Liver (tissue), 9 donors: ENCODE data around the gene MUL1. TPM values are rescaled to one million over a fixed set of nuclear protein-coding genes. Genes with fewer than 3 reads are reported as not detected.
A peak's percentile ranks its signal among the peaks of the same experiment; 100 is the strongest.

ENCODE experiments used
- DNase-seq: peaks from one replicate; pipeline ENCODE4 v3.0.0-alpha.2; 2017; ENCODE audit warnings: low spot score
- H3K27ac ChIP-seq, 2 donors: one replicate each; pipeline ENCODE4 v1.7.0; 2013; ENCODE audit warnings: inconsistent platforms in 2 of 2, low read length in 2 of 2, control low read depth in 1 of 2, low read depth in 1 of 2, mild to moderate bottlenecking in 1 of 2
- H3K27me3 ChIP-seq, 4 donors: one replicate each; pipeline versions ENCODE4 v1.6.1 to v1.7.0; 2013; ENCODE audit warnings: low read length in 3 of 4, inconsistent platforms in 1 of 4, mild to moderate bottlenecking in 1 of 4, moderate library complexity in 1 of 4; ENCODE audit not compliant: control insufficient read depth in 4 of 4, insufficient read depth in 4 of 4
- H3K36me3 ChIP-seq, 4 donors: one replicate each; pipeline versions ENCODE4 v1.6.1 to v1.7.0; 2013; ENCODE audit warnings: low read length in 3 of 4, mild to moderate bottlenecking in 3 of 4, low read depth in 1 of 4, moderate library complexity in 1 of 4; ENCODE audit not compliant: control insufficient read depth in 4 of 4, insufficient read depth in 3 of 4
- H3K4me1 ChIP-seq, 4 donors: one replicate each; pipeline versions ENCODE4 v1.6.1 to v1.7.0; 2013; ENCODE audit warnings: low read length in 3 of 4, mild to moderate bottlenecking in 3 of 4, moderate library complexity in 1 of 4; ENCODE audit not compliant: control insufficient read depth in 4 of 4, insufficient read depth in 4 of 4
- H3K4me3 ChIP-seq, 3 donors: one replicate each; pipeline versions ENCODE4 v1.6.1 to v1.7.0; 2013; ENCODE audit warnings: low read length in 3 of 3, control low read depth in 1 of 3, low read depth in 1 of 3, mild to moderate bottlenecking in 1 of 3
- H3K9ac ChIP-seq, 2 donors: one replicate each; pipeline ENCODE4 v1.7.0; 2013; ENCODE audit warnings: low read length in 2 of 2, mild to moderate bottlenecking in 2 of 2, moderate library complexity in 2 of 2, control low read depth in 1 of 2, low read depth in 1 of 2
- H3K9me3 ChIP-seq, 4 donors: one replicate each; pipeline versions ENCODE4 v1.6.1 to v1.7.0; 2013; ENCODE audit warnings: low read length in 3 of 4; ENCODE audit not compliant: control insufficient read depth in 4 of 4
- CTCF ChIP-seq: fragments of 150-350 bp; IDR thresholded peaks from 2 replicates; pipeline ENCODE4 v1.5.1; 2017; ENCODE audit warnings: improper control_type of control experiment, low read depth, low read length; ENCODE audit not compliant: missing input control
- EGR1 ChIP-seq, 2 donors: IDR thresholded peaks; 2 replicates each; pipeline ENCODE4 v1.6.1; 2016 to 2018; ENCODE audit warnings: antibody characterized with exemption in 2 of 2, low read depth in 2 of 2
- FOXA1 ChIP-seq: IDR thresholded peaks from 2 replicates; pipeline ENCODE4 v1.6.1; 2016; ENCODE audit warnings: antibody characterized with exemption
- FOXA2 ChIP-seq: IDR thresholded peaks from 2 replicates; pipeline ENCODE4 v1.6.1; 2016; ENCODE audit warnings: antibody characterized with exemption
- GABPA ChIP-seq, 2 donors: IDR thresholded peaks in 1 of 2; conservative IDR thresholded peaks in 1 of 2; 2 replicates each; pipeline ENCODE4 v1.6.1; 2016; ENCODE audit warnings: antibody characterized with exemption in 2 of 2, mild to moderate bottlenecking in 1 of 2, moderate library complexity in 1 of 2
- HNF4A ChIP-seq, 2 donors: conservative IDR thresholded peaks; 2 replicates each; pipeline ENCODE4 v1.6.1; 2016; ENCODE audit warnings: antibody characterized with exemption in 2 of 2, mild to moderate bottlenecking in 2 of 2
- HNF4G ChIP-seq: IDR thresholded peaks from 2 replicates; pipeline ENCODE4 v1.6.1; 2016; ENCODE audit warnings: antibody characterized with exemption
- JUND ChIP-seq, 2 donors: IDR thresholded peaks; 2 replicates each; pipeline ENCODE4 v1.6.1; 2016; ENCODE audit warnings: antibody characterized with exemption in 2 of 2
- NR2F2 ChIP-seq: IDR thresholded peaks from 2 replicates; pipeline ENCODE4 v1.6.1; 2016; ENCODE audit warnings: antibody characterized with exemption
- RAD21 ChIP-seq, 2 donors: IDR thresholded peaks; 2 replicates each; pipeline ENCODE4 v1.6.1; 2016; ENCODE audit warnings: antibody characterized with exemption in 2 of 2, mild to moderate bottlenecking in 2 of 2
- RXRA ChIP-seq, 2 donors: IDR thresholded peaks; 2 replicates each; pipeline ENCODE4 v1.6.1; 2017 to 2018; ENCODE audit warnings: antibody characterized with exemption in 2 of 2, mild to moderate bottlenecking in 1 of 2
- YY1 ChIP-seq: IDR thresholded peaks from 2 replicates; pipeline ENCODE4 v1.6.1; 2016; ENCODE audit warnings: antibody characterized with exemption, mild to moderate bottlenecking
- ZBTB33 ChIP-seq: IDR thresholded peaks from 2 replicates; pipeline ENCODE4 v1.6.1; 2016; ENCODE audit warnings: antibody characterized with exemption
- WGBS: extraction: QIAGEN DNeasy Blood & Tissue Kit; methylation state at CpG from one replicate; pipeline ENCODE4 v1.1.7; 2013; 5-methylcytosine and 5-hydroxymethylcytosine counted together
- polyA plus RNA-seq, 2 donors: library from polyadenylated mRNA; stranded (reverse) in 1 of 2; unstranded in 1 of 2; fragments of 200-250 nt in 1 of 2; fragments of >200 nt in 1 of 2; fragmentation: Nextera tagmentation in 1 of 2; extraction: Ambion mirVana in 1 of 2; gene quantifications; one replicate each; pipeline versions ENCODE4 v1.2.1 to v1.2.3, GENCODE V29; 2013 to 2015
- total RNA-seq, 2 donors: library from RNA; depleted of rRNA; stranded (reverse); fragments of >200 nt; gene quantifications; one replicate each; pipeline ENCODE4 v1.2.3, GENCODE V29; 2014
- donor health status: healthy.
- donor health status: healthy.
- donor health status: healthy.
- donor health status: healthy.
- donor health status: healthy.

MUL1 gene
- total and polyA plus RNA-seq, 4 donors: 9.5 to 19.4 (median 16.8) TPM

GRCh38 chr1:20481643-20482498 lies 26.1 kb downstream of the MUL1 start:
- H3K27ac ChIP-seq: peak overlapping the region; percentile 77 to 86
- no peaks in the 10 kb centered on the region for H3K36me3 ChIP-seq
- no peak for TF ChIP-seq RAD21 (IDR thresholded peaks at IDR 0.05)
- TF ChIP-seq YY1: no peak
- TF ChIP-seq JUND (IDR thresholded peaks at IDR 0.05): no peak
- no peak for TF ChIP-seq FOXA2
- TF ChIP-seq RXRA (IDR thresholded peaks at IDR 0.05): no peak
- TF ChIP-seq ZBTB33: no peak
- TF ChIP-seq HNF4G: no peak
- no peak for DNase-seq
- no peaks in the 10 kb centered on the region for H3K9me3 ChIP-seq
- no peak overlapping the region for H3K4me3 ChIP-seq
- H3K27me3 ChIP-seq: no peaks in the 10 kb centered on the region
- H3K4me1 ChIP-seq: peaks cover 27 to 78% (median 62%) of the 10 kb centered on the region in 4 donors
- H3K9ac ChIP-seq: peak overlapping the region in 1 of 2 donors; percentile 47
- WGBS: 59% methylated on average over 10 of the region's 10 CpGs

GRCh38 chr1:20480951-20481617 lies 26.9 kb downstream of the MUL1 start:
- H3K4me1 ChIP-seq: peaks cover 27 to 84% (median 64%) of the 10 kb centered on the region in 4 donors

GRCh38 chr1:20480243-20480944 lies 27.6 kb downstream of the MUL1 start:
- Histone ChIP-seq H3K27me3 (no peaks in the 10 kb centered on the region), H3K9ac (peak overlapping the region in 1 of 2 donors; percentile 5), H3K36me3 (no peaks in the 10 kb centered on the region), H3K4me3 (peak overlapping the region in 2 of 3 donors; percentile 30 to 52), H3K4me1 (peaks cover 27 to 88% (median 71%) of the 10 kb centered on the region in 4 donors), H3K27ac (peak overlapping the region; percentile 77 to 86), H3K9me3 (no peaks in the 10 kb centered on the region)
- DNase-seq: peak; percentile 58
- WGBS: 32% methylated on average over 10 of the region's 10 CpGs
- TF ChIP-seq FOXA1 (peak; percentile 39), GABPA (IDR thresholded peaks at IDR 0.05 in 1 of 2, conservative IDR thresholded peaks at IDR 0.05 in 1 of 2) (peak in 1 of 2 donors; percentile 33), RAD21 (IDR thresholded peaks at IDR 0.05) (peak; percentile 28 to 41), HNF4G (peak; percentile 85), NR2F2 (no peak), JUND (IDR thresholded peaks at IDR 0.05) (peak; percentile 60 to 74), YY1 (peak; percentile 93), HNF4A (conservative IDR thresholded peaks at IDR 0.05) (peak; percentile 89 to 92), EGR1 (IDR thresholded peaks at IDR 0.05; ENCODE audit: low read depth in 2 of 2) (no peak), ZBTB33 (peak; percentile 58), CTCF (no peak)

More at GRCh38 chr1:20480951-20481617, 26.9 kb downstream of the MUL1 start:
- H3K27ac ChIP-seq: peak overlapping the region; percentile 77 to 86
- H3K36me3 ChIP-seq: no peaks in the 10 kb centered on the region
- no peaks in the 10 kb centered on the region for H3K9me3 ChIP-seq
- H3K9ac ChIP-seq: peak overlapping the region in 1 of 2 donors; percentile 17
- no peaks in the 10 kb centered on the region for H3K27me3 ChIP-seq
- no peak overlapping the region for H3K4me3 ChIP-seq
- DNase-seq: no peak
- no peak for TF ChIP-seq RXRA (IDR thresholded peaks at IDR 0.05)
- no peak for TF ChIP-seq FOXA2
- TF ChIP-seq YY1: no peak
- TF ChIP-seq NR2F2: no peak
- 25% methylated on average over 7 of the region's 7 CpGs for WGBS
